Stimulated activated CD4-positive, alpha-beta T cell treated with anti-CD3 and anti-CD28 coated beads, Interleukin-12 subunit alpha, Interleukin-12 subunit beta, amount 100 ng/mL, for 24 hours (primary cell): ENCODE data around the gene TRIP6.
"Not testable (repeated sequence)": the region's sequence is repeated elsewhere in the genome, so short reads cannot be mapped to it uniquely, and the experiment has no call there.

Experiments used
- DNase-seq, 2 experiments: peaks; one replicate each; pipeline ENCODE4 v3.0.0-alpha.2; 2020; ENCODE audit warnings: low read depth in 2 of 2

The TRIP6 gene

DNA sequence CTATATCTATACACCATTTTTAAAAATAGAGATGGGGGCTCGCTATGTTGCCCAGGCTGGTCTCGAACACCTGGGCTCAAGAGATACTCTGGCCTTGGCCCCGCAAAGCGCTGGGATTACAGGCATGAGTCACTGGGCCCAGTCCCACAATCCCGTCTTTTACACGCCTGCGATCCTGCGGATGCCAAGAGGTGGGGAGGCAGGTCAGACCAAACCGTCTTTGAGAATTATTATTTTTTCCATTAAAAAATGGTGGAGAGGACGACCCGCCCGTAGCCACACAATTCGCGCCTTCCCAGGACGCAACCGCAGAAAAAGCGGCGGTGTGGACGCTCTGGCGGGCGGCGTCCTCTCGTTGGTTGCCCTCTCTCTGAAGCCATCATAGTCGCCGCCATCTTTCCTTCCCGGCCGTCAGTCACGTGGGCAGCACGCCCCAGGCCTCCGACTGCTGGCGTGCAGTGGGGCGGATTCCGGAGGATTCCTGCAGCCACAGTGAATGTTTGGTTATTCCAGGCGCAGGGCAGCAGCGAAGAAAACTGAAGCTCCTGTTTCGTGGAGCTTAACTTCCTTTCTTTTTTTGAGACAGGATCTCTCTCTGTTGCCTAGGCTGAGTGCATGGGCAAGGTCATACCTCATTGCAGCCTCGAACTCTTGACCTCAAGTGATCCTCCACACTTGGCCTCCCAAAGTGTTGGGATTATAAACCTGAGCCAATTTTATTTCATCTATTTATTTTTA lies 29.9 kb upstream of the TRIP6 start:
- peak; percentile 71 to 74 for DNase-seq

DNA sequence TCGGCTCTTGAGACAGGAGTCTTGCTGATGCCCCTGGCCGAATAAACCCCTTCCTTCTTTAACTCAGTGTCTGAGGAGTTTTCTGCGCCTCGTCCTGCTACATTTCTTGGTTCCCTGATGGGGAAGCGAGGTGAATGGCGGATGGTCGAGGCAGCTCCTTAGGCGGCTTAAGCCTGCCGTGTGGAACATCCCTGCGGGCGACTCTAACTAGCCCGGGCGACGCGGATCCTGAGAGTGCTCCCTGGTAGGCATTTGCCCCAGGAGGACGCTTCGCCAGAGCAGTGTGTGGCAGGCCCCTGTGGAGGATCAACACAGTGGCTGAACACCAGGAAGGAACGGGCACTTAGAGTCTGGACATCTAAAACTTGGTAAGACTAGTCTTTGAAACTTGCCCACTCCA lies 27.8 kb upstream of the TRIP6 start:
- DNase-seq = no peak

DNA sequence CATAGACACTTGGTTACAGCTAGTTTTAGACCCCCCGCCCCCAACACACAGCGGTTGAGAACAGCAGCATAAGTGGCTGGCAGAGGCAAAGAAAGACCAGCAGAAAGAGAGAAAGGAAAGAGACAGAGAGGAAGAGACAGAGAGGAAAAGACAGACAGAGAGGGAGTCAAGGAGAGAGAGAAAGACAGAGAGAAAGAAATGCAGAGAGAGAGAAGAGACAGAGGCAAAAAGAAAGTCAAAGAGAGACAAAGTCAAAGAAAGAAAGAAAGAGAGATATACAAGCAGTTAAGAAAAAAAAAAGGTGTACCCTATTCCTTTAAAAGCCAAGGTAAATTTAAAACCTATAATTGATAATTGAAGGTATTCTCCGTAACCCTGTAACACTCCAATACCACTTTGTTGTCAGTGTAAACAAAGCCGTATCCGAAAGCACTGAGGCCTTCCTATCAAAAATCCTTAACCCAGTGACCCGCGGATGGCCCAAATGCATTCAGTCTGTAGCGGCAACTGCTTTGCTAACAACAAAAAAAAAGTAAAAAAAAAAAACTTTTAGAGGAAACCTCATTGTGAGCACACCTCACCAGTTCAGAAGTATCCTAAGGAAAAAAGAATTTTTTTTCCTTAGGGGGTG lies 26.6 kb upstream of the TRIP6 start:
- DNase-seq = no peak

DNA sequence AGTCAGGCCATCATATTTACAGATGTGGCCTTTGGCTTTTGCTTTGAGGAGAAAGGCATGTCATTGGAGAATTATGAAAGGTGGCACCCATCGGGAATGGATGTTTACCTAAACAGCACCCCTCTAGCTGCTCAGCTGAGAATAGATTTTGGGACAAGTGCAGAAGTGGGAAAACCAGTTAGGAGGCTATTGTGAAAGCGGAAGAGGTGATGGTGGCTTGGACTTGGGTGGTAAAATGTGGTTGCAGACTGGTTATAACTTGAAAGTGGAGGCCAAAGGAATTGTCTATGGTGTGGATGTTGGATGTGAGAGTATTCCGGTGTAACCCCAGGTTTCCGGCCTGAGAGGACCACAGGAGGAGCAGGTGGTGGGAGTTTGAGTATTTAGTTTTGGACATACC lies 19.8 kb upstream of the TRIP6 start:
- DNase-seq = no peak

DNA sequence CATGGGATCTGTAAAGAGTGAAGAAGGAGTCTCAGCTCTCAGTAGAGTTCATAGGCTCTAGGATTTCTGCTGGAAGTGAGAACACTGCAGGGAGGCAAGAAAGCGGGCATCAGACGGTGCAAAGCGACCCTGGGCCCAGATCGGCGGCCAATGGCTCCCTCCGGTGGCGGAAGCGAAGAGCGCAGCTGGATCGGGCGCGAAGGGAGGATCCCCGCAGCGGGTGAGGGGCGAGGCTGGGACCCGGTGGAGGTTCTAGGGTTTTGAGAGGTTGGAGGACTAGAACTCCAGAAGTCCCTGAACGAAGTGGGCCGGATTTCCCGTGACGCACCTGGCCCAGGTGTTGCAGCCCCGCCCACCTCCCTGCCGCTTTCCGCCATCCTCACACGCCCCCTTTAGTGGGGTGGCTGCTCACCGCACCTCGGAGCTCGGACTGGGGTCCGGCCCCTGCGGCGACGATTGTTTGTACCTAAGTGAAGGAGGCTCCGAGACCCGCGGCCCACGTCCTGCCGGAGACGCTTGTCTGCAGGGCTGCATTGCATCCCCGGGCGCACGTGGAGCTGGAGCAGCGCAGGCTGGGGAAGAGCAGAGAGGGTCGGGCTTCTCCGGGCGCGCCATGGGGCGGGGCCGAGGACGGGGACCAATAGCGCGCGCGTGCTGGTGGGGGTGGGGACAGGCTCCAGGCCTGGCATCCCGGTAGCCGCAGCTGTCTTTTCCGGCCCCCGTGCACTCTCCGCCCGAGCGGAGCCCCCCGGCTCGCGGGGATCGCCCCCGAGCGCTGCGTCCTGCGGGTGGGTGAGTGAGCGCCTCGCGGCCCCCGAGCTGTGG lies 14.9 kb upstream of the TRIP6 start, which contains the start of gene SLC12A9:
Gene SLC12A9 (plus strand): TSS at position 666 of the 825 bp plus-strand sequence. CDS start 1,485 bp downstream, outside the sequence.
- DNase-seq = peak; percentile 74 to 85

DNA sequence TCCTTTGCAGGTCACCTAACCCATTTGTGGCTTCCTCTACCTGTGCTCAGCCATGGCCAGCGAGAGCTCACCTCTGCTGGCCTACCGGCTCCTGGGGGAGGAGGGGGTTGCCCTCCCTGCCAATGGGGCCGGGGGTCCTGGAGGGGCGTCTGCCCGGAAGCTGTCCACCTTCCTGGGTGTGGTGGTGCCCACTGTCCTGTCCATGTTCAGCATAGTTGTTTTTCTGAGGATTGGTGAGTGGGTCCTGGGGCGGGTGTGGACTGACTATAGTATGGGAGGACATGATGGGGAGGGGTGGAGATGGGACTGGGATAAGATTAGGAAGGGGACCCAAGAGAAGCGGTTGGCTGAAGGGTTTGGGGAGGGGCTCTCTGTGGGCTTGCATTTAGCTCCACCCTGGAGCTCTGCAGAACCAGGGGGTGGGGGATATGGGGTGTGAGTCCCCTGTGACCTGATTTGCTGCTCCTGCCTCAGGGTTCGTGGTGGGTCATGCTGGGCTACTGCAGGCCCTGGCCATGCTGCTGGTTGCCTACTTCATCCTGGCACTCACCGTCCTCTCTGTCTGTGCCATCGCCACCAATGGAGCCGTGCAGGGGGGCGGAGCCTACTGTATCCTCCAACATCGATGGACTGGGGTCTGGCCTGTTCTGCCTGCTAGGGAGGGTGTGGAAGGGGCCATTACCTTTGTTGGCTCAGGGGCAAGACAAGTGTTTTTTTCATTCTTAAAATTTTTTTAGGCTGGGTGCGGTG lies 12.9 kb upstream of the TRIP6 start:
- no peak for DNase-seq

DNA sequence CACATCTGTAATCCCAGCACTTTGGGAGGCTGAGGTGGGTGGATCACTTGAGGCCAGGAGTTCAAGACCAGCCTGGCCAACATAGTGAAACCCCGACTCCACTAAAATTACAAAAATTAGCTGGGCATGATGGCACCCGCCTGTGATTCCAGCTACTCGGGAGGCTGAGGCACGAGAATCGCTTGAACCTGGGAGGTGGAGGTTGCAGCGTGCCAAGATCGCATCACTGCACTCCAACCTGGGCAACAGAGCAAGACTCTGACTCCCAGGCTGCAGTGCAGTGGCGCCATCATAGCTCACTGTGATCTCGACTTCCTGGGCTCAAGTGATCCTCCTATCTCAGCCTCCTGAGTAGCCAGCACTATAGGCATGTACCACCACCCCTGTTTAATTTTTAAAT lies 12.3 kb upstream of the TRIP6 start:
- DNase-seq = not testable (repeated sequence)

DNA sequence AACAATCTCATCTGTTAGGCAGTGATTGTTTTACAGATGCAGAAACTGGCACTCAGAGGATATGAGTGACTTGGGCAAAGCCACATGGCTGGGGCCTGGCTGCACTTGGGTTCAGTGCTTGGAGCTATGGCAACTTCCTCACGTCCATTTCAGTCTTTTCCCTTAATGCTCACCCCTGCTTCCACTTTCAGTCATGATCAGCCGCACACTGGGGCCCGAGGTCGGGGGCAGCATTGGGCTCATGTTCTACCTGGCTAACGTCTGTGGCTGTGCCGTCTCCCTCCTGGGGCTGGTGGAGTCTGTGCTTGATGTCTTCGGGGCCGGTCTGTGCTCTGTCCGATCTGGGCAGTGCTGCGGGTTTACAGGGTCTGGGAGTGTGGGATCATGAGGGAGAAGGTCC lies 11.7 kb upstream of the TRIP6 start:
- DNase-seq = no peak

DNA sequence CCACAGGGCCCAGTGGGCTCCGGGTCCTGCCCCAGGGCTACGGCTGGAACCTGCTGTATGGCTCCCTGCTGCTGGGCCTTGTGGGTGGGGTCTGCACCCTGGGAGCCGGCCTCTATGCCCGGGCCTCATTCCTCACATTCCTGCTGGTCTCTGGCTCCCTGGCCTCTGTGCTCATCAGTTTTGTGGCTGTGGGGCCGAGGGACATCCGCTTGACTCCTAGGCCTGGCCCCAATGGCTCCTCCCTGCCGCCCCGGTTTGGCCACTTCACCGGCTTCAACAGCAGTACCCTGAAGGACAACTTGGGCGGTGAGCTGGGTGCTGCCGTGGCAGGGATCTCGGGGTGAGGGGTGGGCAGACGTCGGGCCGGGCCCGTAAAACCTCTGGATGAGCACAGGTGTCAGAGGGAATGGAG lies 10.3 kb upstream of the TRIP6 start:
- DNase-seq = no peak

DNA sequence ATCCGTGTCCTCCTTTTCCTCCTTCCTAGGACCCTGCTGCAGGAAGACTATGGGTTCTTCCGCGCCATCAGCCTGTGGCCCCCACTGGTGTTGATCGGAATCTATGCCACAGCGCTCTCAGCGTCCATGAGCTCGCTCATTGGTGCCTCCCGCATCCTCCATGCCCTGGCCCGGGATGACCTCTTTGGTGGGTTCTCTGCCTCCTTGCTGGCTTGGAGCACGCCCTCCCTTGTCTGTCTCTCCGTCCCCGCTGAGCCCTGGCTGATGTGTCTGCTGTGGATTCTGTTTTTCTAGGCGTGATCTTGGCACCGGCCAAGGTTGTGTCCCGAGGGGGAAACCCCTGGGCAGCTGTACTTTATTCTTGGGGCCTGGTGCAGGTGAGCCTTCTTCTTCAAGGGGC lies 7.3 kb upstream of the TRIP6 start:
- no peak for DNase-seq

DNA sequence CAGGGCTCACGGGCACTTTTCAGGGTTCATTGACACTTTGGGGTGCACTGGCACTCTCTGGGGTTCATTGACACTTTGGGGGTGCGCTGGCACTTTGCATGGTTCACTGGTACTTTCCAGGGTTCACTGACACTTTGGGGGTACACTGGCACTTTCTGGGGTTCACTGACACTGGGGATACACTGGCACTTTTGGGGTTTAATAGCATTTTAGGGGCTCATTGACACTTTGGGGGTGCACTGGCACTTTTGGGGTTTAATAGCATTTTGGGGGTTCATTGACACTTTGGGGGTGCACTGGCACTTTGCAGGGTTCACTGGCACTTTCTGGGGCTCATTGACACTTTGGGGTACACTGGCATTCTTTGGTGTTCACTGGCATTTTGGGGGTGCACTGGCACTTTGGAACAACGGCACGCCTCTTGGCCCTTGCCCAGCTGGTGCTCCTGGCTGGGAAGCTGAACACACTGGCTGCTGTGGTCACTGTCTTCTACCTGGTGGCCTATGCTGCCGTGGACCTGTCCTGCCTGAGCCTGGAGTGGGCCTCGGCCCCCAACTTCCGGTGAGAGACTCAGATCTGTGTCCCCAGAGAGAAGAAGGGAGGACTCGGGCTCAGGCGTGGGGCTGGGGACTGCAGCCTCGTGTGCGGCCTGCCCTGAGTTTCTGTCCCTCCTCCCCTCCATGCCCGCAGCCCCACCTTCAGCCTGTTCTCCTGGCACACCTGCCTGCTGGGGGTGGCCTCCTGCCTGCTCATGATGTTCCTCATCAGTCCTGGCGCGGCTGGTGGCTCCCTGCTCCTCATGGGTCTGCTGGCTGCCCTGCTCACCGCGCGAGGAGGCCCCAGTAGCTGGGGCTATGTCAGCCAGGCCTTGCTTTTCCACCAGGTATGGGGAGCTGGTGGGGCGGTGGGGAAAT lies 6.2 kb upstream of the TRIP6 start:
- no peak for DNase-seq

DNA sequence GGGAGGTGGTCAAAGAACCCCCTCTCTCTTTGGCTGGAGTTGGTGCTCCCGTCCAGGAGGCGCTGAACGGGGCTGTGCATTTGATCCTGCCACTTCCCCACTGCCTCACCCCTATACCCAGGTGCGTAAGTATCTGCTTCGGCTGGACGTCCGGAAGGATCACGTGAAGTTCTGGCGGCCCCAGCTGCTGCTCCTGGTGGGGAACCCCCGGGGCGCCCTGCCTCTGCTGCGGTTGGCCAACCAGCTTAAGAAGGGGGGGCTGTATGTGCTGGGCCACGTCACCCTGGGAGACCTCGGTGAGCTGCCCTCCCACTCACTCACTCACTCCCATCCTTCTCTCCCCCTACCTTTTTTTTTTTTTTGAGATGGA lies 5.6 kb upstream of the TRIP6 start:
- DNase-seq = no peak

DNA sequence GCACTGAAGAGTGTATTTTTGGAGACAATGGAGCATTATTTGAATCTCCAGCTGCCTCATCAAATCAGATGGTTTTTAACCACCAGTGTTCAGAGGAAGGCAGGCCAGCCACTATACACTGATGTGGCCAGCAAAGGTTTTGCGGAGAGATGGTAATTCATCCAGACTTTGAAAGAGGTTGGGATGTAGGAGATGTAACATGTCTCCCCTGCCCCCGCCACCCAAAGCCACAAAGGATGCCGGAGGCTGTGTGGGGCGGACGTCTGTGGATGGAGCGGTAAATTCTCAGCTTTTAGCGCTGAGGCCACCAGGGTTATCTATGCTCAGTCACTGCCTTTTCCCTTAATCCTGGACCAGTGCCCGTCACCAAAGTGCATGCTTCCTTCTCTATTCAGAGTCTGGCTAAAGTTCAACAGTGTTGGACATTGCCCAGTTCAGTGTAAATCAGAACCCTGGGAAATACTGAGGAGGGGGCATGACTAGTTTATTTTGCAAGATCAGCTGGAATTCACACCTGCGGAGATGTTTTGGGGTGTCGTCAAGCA lies 3.7 kb upstream of the TRIP6 start:
- no peak for DNase-seq

DNA sequence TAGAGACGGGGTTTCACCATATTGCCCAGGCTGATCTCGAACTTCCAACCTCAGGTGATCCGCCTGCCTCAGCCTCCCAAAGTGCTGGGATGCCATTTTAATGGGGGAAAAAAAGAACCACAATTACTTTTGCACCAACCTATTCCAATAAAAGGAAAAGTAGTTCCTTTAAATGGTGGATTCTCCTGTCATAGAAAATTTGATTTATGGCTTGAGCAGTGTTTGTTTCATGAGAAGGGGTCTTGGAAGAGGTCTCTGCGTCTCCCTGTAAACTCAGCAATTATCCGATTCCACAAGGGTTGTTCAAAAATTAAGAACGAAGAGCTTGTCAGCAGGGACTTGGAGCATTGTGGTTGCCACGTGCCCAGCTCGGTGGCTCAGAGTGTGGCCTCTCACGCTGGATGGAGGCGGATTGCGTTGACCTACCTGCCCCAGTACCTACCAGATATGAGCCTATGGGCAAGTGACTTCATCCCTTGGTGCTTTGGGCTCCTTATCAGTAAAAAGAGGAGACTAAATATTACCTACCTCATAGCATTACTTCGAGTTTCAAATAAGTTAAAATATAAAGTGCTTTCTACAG lies 2.8 kb upstream of the TRIP6 start:
- DNase-seq = no peak

DNA sequence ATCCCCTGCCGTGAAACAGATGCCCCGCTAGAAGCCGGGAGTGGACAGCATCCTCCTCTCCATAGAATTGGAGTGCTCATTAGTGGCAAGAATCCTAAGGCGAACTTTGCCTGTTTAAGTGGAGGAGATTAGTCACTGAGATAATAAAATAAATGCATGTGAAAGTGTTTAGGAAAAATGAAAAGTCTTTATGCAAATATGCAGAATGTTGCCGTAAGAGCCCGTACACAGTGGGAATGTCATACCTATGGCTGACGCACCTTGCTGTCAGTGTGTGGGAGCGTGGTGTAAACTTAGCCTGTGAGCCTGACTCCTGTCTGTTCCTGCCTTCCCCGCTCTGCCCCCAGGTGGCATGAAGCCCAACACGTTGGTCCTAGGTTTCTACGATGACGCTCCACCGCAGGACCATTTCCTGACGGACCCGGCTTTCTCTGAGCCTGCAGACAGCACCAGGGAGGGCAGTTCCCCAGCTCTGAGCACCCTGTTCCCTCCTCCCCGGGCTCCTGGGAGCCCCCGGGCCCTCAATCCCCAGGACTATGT lies 1.7 kb upstream of the TRIP6 start:
- no peak for DNase-seq

DNA sequence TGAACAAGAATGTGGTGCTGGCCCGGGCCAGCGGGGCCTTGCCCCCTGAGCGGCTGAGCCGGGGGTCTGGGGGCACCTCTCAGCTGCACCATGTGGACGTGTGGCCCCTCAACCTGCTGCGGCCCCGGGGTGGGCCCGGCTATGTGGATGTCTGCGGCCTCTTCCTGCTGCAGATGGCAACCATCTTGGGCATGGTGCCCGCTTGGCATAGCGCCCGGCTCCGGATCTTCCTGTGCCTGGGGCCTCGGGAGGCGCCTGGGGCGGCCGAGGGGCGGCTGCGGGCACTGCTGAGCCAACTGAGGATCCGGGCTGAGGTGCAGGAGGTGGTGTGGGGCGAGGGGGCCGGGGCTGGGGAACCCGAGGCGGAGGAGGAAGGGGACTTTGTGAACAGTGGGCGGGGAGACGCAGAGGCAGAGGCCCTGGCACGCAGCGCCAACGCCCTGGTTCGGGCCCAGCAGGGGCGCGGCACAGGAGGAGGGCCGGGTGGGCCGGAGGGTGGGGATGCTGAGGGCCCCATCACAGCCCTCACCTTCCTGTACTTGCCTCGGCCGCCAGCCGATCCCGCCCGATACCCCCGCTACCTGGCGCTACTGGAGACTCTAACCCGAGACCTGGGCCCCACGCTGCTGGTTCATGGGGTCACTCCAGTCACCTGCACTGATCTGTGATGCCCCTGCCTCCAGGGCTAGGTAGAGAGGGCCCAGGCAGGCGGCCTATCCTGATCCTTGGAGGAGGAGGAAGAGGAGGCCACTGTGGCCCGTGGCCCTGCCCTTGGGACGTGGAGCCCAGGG lies 1.1 kb upstream of the TRIP6 start:
- DNase-seq = no peak

DNA sequence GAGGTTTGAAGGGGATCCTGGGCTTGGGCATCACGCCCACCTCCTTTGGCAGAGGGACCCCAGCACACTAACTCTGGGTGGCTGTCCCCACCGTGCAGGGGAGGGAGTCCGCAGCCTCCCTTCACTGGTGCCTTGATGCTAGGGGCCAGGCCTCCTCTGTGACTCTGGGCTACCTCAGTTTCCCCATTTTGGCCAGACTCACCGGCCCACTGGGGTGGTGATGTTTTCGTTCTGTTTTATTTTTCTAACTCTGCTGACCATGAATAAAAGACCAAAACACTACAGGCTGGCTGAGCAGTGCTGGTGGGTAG lies 503 bp upstream of the TRIP6 start:
- DNase-seq = no peak

DNA sequence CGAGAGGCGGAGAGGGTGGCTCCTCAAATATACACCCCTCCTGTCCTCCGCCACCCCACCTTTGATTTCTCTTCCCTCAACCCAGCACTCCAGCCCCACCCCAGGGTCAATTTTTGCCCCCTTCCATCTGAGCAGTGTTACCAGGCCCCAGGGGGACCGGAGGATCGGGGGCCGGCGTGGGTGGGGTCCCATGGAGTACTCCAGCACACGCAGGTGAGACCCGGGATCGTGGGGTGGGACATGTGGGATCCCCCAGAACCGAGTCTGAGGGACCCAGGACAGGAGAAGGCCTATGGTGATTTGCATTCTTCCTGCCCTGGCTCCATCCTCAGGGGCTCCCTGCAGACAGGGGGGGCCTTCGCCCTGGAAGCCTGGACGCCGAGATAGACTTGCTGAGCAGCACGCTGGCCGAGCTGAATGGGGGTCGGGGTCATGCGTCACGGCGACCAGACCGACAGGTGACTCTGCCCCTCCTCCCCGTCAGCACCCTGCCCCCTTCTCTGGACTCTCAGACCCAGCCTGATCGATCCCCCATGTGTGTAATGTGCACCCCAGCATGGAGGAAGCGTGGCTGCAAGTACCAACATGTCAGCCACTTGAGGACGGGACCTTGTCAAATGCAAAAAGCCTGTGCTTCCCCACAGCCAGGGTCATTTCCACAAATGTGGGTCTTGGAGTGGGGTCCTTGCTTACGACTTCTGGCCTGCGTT lies 744 bp downstream of the TRIP6 start:
- no peak for DNase-seq
